NCI-H187 treated with DMSO at 0.1 percent for 48 hours (cell line): ENCODE results near the gene FAHD2B.
"Not testable (repeated sequence)": the region's sequence is repeated elsewhere in the genome, so short reads cannot be mapped to it uniquely, and the experiment has no call there.

Source experiments
- DNase-seq: peaks from one replicate; lab custom pipeline; 2025; lab: John Stamatoyannopoulos, UW

FAHD2B gene, protein sequence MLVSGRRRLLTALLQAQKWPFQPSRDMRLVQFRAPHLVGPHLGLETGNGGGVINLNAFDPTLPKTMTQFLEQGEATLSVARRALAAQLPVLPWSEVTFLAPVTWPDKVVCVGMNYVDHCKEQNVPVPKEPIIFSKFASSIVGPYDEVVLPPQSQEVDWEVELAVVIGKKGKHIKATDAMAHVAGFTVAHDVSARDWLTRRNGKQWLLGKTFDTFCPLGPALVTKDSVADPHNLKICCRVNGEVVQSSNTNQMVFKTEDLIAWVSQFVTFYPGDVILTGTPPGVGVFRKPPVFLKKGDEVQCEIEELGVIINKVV

DNA sequence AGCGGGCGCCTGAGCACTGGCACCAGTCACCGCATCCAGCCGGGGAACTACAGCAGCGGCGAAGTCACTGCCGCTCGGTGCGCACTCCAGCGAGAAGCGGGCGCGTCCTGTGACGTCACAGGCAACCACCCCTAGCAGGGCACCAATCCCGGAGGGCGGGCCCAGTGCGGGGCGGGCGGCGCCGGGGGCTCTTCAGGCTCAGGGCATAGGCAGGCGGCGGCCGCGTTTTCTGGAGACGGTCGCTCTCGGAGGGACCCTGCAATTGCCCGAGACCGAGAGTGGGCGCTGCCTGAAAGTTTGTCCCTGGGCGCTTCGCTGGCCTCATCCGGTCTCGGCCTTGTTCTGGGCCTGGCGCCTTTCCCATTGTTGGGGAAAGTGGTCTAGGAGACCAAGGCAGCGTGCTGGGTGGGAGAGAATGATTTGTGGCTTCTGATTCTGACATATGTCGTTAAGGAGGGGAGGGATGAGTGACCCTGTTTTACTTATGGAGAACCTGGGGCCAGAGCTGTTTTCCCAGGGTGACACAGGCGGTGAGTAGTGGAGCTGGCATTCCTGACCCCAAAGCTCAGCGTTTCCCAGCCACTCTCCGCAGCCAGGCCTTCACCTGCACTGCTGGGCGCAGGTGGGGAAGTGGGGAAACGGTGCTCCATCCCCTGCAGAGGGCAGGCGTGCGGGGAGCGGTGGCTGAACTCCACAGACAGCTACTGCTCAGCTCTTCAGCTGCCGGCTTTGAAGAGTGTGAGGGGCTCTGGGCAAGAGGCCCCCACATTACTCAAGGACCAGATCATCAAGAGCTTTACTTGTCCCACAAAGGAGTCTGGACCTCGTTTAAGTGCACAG, at the start of gene FAHD2B:
Gene FAHD2B (minus strand): TSS at position 111 of the 840 bp plus-strand sequence. CDS start 3,176 bp downstream, outside the sequence.
- not testable (repeated sequence) for DNase-seq

DNA sequence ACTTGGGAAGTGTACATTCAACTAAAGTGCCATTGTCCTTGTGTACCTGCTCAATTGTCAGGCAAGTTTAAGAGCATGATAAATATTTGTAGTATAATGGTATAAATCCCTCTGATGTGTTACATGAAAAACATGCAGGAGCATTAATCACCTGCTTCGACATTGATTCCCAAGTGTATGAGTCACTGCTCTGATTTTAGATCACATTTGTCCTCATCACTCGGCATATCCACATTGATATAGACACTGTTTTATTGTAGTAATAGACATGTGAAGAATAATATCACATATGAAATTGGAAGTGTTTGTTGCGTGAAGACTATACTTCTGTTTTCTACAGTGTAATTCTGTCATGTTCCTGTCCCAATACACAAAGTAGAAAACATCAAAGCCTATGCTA, 49.3 kb upstream of the FAHD2B start:
- not testable (repeated sequence) for DNase-seq

DNA sequence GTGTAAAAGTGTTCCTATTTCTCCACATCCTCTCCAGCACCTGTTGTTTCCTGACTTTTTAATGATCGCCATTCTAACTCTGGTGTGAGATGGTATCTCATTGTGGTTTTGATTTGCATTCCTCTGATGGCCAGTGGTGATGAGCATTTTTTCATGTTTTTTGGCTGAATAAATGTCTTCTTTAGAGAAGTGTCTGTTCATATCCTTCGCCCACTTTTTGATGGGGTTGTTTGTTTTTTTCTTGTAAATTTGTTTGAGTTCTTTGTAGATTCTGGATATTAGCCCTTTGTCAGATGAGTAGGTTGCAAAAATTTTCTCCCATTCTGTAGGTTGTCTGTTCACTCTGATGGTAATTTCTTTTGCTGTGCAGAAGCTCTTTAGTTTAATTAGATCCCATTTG, 34.4 kb upstream of the FAHD2B start:
- DNase-seq: not testable (repeated sequence)

GRCh38 chr2:97113882-97114255, 19.2 kb upstream of the FAHD2B start:
- not testable (repeated sequence) for DNase-seq

GRCh38 chr2:97113050-97113881, 18.6 kb upstream of the FAHD2B start, which contains the start of gene ANKRD36:
Gene ANKRD36, plus strand, starts transcription at chr2:97113153. Its CDS starts 587 bp downstream, at chr2:97113740.
- DNase-seq: not testable (repeated sequence)

- DNase-seq: not testable (repeated sequence)
Measured at GRCh38 chr2:97112320-97113049, 17.8 kb upstream of the FAHD2B start.

GRCh38 chr2:97111246-97111645, 16.6 kb upstream of the FAHD2B start:
- not testable (repeated sequence) for DNase-seq

DNA sequence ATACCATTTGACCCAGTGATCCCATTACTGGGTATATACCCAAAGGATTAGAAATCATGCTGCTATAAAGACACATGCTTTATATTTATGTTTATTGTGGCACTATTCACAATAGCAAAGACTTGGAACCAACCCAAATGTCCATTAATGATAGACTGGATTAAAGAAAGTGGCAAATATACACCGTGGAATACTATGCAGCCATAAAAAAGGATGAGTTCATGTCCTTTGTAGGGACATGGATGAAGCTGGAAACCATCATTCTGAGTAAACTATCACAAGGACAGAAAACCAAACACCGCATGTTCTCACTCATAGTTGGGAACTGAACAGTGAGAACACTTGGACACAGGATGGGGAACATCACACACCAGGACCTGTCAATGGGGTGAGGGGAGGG, 12.2 kb upstream of the FAHD2B start:
- not testable (repeated sequence) for DNase-seq

DNA sequence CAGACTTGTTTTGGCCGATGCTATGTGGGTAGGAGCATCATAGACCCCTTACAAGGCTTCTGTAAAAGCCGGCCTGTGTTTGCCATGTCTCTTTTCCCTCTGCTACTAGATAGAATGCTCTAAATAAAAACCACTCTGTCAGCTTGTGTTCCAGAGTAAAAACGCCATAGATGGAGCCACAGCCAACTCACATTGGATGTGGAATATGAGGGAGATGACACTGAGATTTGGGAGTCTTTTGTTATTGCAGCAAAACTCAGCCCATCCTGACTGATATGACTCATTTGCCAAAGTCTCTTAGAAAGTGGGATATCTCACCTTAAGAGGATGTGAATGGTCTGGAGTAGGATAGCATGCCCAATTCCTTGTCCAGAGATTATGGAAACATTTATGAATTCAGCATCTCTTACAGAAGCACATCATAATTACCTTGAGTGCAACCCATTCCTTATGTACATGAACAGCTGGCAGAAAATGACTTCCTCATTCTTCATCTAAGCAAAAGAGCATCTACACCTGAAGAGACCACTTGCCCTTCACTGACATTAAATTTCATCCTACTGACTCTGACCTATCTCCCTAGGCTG, 4.2 kb upstream of the FAHD2B start:
- DNase-seq: not testable (repeated sequence)

GRCh38 chr2:97095661-97096060, 979 bp upstream of the FAHD2B start:
- DNase-seq: no peak

DNA sequence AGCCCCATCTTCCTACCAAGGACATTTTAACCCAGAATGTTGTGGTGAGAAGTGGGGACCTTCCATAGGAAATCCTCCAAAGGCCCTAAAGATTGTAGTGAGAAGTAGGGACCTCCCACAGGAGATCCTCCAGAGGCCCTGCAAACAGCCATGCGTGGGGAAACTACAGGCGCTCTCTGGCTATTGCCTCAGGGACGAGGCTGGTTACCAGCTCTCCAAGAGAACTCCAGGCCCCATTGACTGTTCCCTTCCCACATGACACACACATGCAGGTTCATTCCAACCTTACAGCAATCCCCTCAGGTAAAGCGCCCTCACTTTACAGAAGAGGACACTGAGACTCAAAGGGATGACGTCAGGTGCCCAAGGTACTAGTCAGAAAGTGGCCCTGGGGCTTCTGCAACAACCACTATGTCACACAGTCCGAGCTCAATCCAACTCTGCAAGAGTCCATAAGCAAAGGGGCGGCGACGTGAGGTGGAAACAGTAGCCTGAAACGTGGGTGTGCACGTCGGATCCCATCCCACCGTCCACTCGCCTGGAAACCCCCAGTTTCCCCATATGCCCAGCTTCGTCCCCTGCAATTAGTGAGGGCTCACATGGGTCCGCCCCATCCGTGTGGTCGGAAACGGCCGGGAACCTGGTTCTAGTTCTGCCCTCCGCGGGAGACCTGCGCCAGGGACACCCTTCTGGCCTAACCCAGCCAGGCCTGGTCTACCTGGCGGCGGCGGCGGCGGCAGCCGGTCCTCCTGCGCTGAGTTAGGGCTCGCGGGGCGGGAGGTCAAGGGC, 505 bp downstream of the FAHD2B start:
- not testable (repeated sequence) for DNase-seq

DNA sequence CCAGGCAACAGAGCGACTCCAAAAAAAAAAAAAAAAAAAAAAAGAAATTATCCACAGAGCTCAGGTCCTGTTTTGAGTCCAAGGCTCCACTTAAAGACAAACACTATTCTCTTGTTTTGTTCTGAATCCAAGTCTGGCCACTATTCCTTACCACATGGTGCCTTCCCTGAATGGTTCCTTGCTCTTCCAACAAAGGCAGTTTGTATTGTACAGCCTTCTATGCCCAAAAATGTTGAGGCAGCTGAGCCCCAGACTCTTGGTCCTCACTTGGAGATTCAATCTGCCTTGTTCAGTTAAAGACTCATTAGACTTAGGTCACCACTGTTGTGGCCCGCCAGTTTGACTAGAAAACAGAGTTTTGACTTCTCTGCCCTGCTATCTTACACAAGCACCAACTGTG, 1.7 kb downstream of the FAHD2B start:
- not testable (repeated sequence) for DNase-seq

- not testable (repeated sequence) for DNase-seq
Measured at GRCh38 chr2:97088706-97089105, 6.0 kb downstream of the FAHD2B start.

DNA sequence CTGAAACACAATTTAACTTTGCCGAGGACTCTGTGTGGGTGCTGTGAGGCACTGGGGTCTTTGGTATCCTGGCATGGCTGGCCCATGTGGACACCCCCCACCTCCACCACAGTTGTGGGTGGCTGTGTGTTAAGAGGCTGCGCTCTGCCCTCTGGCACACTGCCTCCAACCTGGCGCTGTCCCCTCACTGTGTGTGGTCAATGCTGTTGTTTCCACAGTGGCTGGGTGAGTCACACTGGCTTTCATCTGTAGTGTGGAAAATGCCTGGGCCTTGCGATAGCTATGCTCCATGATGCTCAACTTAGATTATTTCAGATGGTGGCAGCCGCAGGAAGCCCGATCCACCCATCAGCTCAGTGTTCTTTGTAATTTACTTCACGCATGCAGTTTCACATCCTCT, 9.6 kb downstream of the FAHD2B start:
- DNase-seq: not testable (repeated sequence)

- not testable (repeated sequence) for DNase-seq
Measured at GRCh38 chr2:97083516-97083915, 11.2 kb downstream of the FAHD2B start.

GRCh38 chr2:97082206-97082605, 12.5 kb downstream of the FAHD2B start:
- not testable (repeated sequence) for DNase-seq

- not testable (repeated sequence) for DNase-seq
Measured at GRCh38 chr2:97080855-97081254, 13.8 kb downstream of the FAHD2B start.

DNA sequence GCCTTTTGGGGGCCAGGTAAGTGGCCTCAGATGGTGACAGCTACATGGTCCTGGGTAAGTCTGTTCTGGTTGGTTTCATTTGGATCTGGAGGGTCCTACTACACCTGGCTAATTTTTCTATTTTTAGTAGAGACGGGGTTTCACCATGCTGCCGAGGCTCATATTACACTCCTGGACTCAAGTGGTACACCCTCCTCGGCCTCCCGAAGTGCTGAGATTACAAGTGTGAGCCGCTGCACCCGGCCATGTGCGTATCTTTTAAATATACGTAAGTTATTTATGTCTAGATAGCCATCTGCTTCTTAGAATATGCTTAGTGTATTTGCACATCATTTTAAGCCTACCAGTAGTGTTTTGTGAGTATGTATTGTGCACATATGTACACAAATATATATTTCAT, 17.5 kb downstream of the FAHD2B start:
- DNase-seq: not testable (repeated sequence)

GRCh38 chr2:97070915-97071314, 23.8 kb downstream of the FAHD2B start:
- not testable (repeated sequence) for DNase-seq

GRCh38 chr2:97068722-97069121, 26.0 kb downstream of the FAHD2B start:
- DNase-seq: not testable (repeated sequence)
